ENCODE measurements around the gene TAF13.
"Not testable (repeated sequence)": the region's sequence is repeated elsewhere in the genome, so short reads cannot be mapped to it uniquely, and the experiment has no call there.

TAF13 gene

GRCh38 chr1:109045595-109045994 lies 30.2 kb downstream of the TAF13 start:
- no peak for DNase-seq

GRCh38 chr1:109041621-109042468 lies 34.0 kb downstream of the TAF13 start, which contains the start of gene WDR47:
WDR47 (minus strand) TSS chr1:109042102; CDS start chr1:109023512, 18,590 bp downstream.
- peak; percentile 94 to 96 for DNase-seq

- DNase-seq = peak; percentile 25 to 32
These were observed 34.7 kb downstream of the TAF13 start for GRCh38 chr1:109040989-109041620.

GRCh38 chr1:109040627-109040988 lies 35.2 kb downstream of the TAF13 start:
- no peak for DNase-seq

- DNase-seq = no peak
These were observed 41.4 kb downstream of the TAF13 start for GRCh38 chr1:109034382-109034781.

- DNase-seq = not testable (repeated sequence)
These were observed 46.3 kb downstream of the TAF13 start for GRCh38 chr1:109029493-109029892.

GRCh38 chr1:109027841-109028240 lies 48.0 kb downstream of the TAF13 start:
- DNase-seq = no peak

- DNase-seq = no peak
These were observed 50.1 kb downstream of the TAF13 start for GRCh38 chr1:109025694-109026093.

GRCh38 chr1:109024646-109025045 lies 51.2 kb downstream of the TAF13 start:
- no peak for DNase-seq

- DNase-seq = no peak
These were observed 55.0 kb downstream of the TAF13 start for GRCh38 chr1:109020693-109021257.

GRCh38 chr1:109017719-109018118 lies 58.1 kb downstream of the TAF13 start:
- not testable (repeated sequence) for DNase-seq

GRCh38 chr1:109017134-109017533 lies 58.7 kb downstream of the TAF13 start:
- DNase-seq = no peak
